Fibroblast of peridontal ligament (primary cell): ENCODE results near the gene ACTN2.

ENCODE experiments used
- DNase-seq: peaks from one replicate; pipeline ENCODE4 v3.0.0-alpha.2; 2010; ENCODE audit errors: extremely low read depth

Gene ACTN2

DNA sequence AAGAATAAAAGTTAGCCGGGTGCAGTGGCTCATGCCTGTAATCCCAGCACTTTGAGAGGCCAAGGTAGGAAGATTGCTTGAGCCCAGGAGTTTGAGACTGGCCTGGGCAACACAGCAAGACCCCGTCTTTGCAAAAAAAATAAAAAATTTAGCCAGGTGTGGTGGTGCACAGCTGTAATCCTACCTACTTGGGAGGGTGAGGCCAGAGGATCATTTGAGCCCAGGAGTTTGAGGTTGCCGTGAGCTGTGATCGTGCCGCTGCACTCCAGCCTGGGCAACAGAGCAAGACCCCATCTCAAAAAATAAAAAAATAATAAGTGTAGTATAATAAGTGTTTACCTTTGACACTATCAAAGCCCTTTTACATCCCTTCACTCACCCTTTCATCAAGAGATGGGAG, 5.0 kb downstream of the ACTN2 start:
- no peak for DNase-seq

DNA sequence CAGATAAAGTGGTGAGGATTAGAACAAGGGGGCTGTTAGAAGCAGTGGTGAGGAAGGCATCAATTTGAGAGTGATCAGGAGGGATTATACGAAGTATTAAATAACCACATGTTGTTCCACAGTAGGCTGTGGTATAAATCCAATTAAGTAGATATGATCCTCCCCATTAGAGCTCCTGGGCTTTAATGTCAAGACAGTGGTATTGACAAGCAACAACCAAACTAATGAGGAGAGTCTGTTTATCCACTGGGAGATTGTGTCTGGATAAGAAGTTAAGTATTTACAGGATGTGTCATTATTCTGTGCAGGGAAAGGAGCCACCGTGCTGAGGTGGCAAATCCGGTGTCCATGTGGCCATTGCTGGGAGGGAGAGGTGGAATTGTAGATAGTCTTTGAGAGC, 5.8 kb downstream of the ACTN2 start:
- no peak for DNase-seq

DNA sequence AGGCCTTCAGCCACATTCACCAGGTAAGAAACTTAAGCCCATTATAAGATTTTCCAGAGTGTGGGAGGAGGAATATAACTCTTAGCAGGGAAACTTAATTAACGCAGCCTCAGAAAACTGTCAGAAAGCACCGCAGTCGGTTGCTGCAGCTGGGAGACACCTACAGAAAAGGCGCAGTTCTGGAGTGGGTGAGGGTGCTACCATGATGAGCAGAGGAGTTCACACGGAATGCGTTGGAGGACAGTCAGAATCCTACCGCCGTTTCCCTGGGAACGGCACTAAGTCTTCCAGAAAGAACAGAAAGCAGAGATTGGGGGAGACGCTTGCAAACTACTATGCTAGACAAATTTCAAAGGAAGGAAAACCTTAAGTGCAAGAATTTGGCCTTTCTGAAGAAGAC, 6.4 kb downstream of the ACTN2 start:
- DNase-seq: no peak

DNA sequence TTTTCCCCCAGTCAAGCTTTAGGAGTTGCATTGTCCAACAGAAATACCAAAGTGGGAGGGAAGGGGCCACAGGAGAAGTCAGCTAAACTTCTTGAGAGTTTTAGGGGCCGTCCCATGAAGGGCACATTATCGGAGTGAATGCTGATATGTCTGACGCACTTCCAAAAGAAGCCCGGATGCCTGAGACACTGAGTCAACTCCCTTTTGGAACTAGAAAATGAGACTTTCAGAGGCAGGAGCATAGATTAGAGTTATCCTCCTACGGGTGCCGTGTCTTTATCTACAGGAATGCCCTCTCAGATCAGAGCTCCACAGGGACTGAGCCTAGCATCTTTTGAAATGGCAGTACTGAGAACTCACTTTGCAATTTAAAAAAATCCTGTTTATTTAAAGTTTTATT, 13.1 kb downstream of the ACTN2 start:
- DNase-seq: no peak

DNA sequence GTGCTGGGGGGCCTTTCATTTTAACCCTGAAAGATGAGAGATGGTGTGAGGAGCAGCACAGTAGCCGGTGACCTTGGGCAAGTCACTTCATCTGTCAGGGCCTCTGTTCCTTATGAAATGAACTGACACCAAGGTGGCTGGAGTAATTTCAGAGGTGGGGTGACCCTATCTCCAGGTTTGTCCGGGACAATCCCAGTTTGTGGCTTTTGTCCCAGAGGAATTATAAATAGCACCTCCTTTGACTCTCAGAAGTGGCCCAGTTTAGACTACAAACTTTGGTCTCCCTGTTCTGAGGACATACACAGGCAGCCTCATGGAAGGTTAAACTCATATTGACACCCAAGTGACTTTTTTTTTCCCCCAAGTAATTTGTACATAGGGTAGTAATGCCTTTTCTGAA, 14.6 kb downstream of the ACTN2 start:
- no peak for DNase-seq

DNA sequence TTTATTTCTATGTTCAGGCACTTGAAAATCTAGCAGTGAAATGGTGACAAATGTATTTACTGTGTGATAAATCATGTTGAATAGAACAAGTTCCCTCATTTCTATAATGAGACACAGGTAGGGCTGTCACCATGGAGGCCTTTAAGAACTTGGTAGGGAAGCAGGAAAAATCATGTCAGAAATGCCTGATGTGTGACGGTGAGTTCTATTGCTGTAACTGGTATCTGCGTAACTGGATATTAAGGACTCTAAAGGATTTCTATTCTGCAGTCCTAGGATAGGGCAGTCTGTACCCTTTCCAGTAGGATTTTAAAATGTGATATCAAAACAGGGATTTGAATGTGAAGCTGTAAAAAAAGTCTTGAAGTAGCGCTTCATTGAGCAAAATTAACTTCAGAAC, 15.5 kb downstream of the ACTN2 start:
- DNase-seq: no peak

DNA sequence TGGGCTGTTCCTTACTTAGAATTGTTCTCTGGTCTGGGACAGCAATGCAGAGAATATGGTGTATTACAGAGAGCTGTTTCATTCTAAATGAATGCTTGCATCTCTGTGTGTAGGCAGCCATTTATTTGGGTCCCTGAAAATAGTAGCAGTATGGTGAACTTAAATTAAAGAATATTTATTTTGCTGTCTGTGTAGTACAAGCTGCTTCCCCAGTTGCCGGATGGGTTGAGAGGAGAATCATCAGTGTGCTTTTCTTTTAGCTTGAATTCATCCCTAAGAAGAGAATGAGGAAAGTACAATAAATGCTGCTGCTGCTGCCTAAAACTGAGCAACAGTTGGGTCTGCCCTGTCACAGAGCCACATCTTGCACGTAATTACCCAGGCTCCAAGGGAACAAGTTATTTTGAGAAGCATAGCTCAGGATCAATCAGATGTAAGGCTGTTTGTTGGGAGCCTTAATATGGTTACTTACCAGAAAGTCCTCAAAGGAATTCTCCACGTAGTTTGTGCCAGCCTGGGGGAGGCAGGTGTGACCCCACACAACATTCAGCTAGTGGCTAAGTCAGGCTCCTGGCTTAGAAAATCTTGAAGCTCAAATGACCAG, 16.6 kb downstream of the ACTN2 start:
- no peak for DNase-seq

DNA sequence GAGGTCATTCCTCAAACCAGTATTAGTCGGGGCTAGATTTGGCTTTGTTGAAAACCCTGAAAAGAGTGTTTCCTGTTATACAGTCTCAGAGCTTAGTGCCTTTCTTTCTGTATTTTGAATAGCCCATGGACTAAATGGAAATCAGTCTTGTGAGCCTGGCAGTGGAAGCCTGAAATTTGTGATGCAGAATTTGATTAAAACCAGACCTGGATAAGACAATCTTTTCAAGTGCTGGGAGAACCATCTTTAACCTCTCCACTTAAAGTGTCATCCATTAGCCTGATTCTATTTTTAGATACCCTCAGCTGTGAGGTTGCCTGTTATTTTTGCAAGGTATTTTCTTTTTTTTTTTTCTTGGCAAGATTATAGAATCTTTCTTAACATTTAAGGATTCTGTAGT, 19.5 kb downstream of the ACTN2 start:
- DNase-seq: peak; percentile 3

DNA sequence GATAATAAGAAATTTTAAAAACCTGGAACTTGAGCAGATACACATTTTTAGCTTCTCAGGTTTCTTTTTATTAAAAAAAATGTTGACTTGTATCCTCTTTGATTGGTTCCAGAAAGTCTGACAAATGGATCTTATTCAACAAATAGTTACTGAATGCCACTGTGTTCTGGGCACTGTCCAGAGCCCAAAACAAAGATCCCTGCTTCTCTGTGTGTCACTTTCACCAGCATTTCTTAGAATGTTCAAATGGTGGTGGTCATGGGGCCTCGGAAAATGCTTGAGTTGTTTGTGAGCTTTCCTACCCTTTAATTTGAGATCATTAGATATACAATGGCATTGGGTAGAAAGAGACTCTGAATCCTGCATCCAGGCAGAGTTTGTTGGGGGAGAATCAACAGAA, 19.9 kb downstream of the ACTN2 start:
- no peak for DNase-seq

DNA sequence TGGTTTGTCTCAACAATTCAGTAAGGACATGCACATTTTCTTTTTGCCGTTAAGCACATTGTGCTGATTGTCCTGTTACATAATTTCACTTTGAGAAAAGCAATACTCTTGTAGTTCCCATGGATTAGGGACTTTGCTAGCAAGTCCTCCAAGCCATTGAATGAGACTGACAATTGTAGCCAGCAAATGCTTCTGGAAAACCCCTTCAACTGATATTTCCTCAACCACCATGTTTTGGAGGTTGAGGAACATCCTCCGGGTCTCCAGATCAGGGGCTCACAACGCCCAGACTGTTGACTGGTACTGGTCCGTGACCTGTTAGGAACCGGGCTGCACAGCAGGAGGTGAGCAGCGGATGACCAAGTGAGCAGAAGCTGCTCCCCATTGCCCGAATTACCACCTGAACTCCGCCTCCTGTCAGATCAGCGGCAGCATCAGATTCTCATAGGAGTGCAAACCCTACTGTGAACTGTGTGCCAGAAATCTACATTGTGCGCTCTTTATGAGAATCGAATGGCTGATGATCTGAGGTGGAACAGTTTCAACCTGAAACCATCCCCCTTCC, 24.1 kb downstream of the ACTN2 start:
- DNase-seq: no peak

DNA sequence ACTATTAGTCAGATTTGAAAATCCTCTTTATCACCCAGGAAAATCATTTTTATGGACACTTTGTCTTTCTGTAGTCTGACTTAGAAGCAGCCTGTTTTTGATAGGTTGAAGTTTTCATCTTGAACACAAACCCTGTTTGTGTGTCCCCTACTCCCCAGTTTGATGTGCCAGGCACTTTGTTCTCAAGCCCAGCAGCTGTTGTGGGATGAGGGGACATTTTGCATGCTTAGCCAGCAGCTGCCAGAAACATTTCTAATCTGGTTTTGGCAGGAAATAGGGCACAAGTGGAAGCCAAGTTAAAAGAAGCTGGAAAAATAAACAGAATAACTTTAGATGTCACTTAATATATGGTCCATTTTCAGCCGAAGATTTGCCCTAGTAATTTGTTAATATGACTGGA, 29.9 kb downstream of the ACTN2 start:
- DNase-seq: no peak

DNA sequence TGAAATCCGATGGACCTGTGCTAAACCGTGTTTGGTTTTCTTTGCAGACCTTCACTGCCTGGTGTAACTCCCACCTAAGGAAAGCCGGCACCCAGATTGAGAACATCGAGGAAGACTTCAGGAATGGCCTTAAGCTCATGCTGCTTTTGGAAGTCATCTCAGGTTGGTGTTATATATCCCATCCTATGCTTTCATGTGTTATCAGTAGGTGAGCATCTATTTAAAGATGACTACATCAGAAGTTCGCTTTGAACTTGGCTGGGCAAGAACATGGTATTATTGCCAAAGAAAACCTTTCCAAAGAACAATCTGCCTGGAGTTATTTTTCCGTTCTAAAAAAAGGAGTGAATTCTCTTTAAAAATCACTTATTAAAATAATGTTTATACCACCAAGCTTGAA, 31.5 kb downstream of the ACTN2 start:
- DNase-seq: no peak

DNA sequence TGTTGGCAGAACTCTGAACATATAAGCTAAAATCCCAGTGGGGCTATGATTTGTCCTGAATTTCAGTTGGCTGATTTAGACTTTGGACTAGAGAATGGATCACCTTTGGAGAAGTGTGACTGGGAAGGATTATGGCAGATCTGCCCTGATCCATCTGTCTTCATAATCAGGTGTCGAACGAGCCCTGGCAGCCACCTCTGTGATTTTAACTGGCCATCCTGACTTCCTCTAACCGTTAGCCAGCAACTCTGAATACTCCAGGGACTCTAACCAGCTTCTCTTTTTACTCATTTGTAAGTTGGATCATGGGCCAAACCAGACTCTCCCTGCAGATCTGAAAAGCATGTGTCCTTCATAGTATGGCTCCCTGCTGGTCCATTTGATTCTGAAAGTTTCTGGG, 32.0 kb downstream of the ACTN2 start:
- no peak for DNase-seq

DNA sequence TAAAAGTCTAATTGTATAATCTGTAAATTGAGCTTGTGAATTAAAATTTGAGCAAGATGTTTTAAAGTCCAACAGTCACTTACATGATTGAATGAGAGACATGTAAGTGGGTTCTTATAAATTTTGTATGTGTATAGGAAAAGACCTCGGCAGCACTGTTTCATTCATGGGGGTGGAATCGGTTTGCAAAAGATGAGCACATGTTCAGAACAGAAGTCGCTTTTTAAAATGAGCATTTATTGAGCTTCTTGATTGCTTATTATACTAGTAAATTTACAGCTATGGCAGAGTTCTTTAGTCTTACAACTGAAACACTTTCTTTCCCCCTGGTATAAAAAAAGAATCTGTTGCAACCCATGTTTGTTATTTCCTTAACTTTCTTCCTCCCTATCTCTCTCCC, 33.9 kb downstream of the ACTN2 start:
- DNase-seq: no peak

DNA sequence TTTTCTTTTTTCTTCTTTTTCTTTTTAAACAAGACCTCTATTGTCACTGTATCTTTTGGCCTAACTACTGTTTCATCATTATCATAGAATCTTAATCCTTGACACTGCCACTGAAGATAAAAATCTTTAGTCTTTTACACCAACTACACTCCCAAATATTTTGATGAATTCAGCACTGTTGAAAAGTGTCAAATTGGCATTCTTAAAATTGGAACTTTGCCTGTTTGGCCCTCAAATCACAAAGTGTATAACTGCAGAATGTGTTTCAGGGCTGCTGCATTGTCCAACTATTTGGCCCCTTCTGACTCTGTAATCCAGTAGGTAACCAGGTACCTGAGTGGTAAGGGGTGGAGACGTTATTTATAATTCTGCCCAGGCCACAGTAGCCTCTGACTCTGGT, 34.3 kb downstream of the ACTN2 start:
- no peak for DNase-seq

DNA sequence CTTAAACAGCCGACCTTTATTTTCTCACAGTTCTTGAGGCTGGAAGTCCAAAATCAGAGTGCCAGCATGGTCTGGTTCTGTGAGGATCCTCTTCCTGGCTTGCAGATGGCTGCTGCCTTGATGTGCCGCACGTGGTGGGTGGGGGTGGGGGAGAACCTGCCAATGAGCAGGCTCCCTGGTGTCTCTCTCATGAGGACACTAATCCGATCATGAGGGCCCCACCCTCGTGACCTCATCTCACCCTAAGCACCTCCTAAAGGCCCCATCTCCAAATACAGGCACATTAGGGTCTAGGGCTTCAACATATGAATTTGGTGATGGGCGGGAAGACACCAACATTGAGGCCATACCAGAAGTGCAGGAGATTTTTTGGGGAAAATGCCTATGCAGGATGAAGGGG, 37.8 kb downstream of the ACTN2 start:
- no peak for DNase-seq

DNA sequence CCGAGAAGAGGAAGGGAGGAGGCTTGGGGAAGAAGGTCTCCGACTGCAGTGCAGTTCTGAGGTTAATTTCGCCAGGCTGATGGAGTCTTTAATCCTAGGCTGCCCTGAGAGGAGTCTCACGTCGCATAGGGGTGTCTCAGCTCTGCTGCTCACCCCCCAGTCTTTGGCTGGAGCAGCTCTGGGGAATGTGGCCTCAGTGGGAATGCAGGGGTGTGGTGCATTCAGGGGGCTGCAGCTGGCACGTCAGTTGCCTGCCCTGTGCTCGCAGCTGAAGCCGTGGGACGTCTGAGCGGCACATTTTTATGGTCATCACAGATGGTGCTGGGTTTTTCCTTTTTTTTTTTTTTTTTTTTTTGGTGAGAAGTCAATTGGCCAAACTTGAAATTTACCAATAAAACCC, 38.2 kb downstream of the ACTN2 start:
- no peak for DNase-seq

DNA sequence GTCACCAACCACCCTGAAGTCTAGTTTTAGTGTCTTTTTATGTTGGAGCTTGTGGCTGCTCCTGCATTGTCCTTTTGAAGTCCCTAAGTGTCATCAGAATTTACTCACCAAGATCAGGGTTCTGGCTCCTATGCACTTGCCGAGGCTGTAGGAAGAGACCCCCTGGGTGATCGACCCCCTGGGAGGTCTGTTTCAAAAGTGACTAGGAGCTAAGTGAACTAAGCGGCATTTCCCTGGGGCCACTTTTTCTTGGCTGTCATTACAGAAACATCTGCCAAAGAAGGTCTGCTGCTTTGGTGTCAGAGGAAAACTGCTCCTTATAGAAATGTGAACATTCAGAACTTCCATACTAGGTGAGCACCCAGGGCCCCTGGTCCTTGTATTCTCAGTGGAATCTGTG, 39.4 kb downstream of the ACTN2 start:
- no peak for DNase-seq

DNA sequence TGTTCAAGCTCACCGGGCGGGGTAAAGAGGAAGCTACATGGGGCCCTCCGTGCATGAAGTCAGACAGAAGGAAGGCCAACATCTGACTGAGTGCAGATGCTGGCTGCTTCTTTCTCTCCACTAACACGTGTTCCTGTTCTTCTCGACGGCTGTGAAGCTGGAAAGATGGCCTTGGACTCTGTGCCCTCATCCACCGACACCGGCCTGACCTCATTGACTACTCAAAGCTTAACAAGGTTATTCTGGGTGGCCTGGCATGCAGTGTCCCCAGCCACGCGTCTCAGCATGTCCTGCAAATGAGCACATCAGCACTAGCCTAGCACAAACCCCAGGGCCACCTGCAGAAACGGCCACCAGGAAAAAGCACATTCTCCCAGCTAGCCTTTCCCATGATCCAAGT, 41.2 kb downstream of the ACTN2 start:
- no peak for DNase-seq

DNA sequence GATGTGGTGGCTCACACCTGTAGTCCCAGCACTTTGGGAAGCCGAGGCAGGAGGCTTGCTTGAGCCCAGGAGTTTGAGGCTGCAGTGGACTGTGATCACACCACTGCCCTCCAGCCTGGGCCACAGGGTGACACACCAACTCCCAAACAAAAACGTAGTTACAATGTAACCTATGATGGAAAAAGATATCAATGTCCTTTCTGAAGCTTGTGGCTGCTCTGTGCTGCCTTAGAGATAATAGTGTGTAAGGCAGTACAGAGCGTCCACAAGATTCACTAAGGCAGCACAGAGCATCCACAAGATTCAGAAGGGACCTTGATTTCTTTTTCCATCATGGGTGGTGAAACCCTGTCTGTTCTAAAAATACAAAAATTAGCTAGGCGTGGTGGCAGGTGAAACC, 42.5 kb downstream of the ACTN2 start:
- no peak for DNase-seq

DNA sequence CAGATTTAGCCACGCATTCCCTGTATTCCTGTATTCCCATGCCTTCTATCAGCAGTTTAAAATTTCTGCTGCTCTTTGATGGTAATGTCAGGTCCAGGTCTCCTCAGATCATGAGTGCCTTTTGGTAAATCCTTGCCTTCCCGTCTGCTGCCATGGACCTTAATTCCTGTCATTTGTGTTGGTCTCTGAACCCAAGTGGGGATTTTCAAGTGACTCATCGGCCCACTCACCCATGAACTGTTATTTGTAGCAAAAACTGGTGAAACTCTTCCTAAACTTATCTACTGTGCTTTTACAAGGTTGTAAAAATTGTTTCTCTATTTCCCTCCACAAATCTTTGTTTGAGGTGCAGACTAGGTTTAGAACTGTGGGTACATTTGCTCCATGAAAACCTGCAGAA, 47.4 kb downstream of the ACTN2 start:
- DNase-seq: no peak

DNA sequence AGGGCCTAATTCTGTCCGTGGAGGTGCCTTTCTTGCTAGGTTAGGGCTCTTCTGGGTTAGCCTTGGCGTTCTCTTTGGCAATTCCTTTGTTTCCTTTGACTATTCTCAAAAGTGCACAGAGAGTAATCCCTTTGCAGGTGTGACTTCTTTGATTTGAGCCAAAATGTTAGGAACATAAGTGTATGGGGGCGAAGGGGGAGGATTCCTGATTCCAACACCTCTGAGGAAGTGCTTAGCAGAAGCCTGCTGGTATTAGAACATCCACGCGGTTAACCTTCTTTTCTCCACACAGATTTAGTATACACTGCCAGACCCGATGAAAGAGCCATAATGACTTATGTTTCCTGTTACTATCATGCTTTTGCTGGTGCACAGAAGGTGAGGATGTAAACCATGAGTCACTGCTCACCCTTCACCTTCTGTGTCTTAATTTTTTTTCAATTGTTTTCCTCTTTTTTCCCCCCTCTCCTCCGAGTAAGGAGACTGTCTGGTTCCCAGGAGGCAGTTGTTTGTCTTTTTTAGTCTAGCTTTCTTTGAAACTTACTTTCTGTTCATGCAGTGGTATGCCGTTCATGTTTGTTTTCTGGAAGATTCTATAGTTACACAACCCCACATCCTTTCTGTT, 48.0 kb downstream of the ACTN2 start:
- no peak for DNase-seq

DNA sequence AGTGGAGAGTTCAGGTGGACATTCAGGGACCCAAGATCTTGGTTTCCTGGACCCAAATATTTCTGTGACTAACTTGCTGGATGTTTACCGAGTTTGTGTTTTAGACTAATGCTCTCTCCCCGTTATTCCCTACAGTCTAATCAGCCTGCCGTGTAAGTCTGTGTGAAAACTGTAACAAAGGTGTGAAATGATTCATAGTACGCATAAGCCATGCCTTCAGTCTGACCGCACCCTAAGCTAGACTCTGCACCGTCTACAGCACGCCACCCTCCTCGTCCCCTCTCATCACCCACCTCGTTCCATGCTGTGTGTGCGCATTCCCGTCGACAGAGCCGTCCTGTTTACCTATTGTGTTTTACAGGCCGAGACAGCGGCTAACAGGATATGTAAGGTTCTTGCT, 50.5 kb downstream of the ACTN2 start:
- no peak for DNase-seq

DNA sequence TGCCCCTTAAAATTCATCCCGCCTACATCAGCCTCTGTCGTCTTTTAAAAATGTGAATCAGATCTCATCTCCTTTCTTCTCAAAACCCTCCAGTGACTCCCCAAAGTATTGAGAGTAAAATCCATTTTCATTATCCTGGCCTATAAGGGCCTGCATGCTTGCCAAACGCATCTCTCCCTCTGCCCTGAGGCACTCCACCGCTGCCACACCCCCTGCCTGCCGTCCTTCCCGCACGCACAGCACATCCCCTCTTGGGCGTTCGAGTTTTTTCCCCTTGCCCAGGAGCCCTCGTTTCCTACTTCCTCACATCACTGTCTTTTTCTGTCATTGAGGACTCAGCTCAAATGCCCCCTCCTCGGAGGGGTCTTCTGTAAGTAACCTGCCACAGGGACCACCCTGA, 55.5 kb downstream of the ACTN2 start:
- no peak for DNase-seq
